GM18858 (cell line): ENCODE data around the gene HOXD4.

Experiments used
- ATAC-seq: cut with Tn5 transposase; IDR thresholded peaks from one replicate; pipeline ENCODE4 v1.9.1; 2021; ENCODE audit not compliant: unreplicated experiment

The HOXD4 gene

GRCh38 chr2:176156807-176157498 lies 5.6 kb downstream of the HOXD4 start, which contains the start of gene HOXD3:
HOXD3 (plus strand) TSS chr2:176157307; CDS start chr2:176169115, 11,808 bp downstream.
- no peak for ATAC-seq

GRCh38 chr2:176157499-176158185 lies 6.3 kb downstream of the HOXD4 start:
- no peak for ATAC-seq

- no peak for ATAC-seq
Observed at GRCh38 chr2:176158186-176158591, 6.8 kb downstream of the HOXD4 start.

- no peak for ATAC-seq
Observed at GRCh38 chr2:176158855-176159662, 7.7 kb downstream of the HOXD4 start.

GRCh38 chr2:176159663-176160250 lies 8.4 kb downstream of the HOXD4 start:
- ATAC-seq, result no peak

GRCh38 chr2:176160251-176160985 lies 9.1 kb downstream of the HOXD4 start:
- no peak for ATAC-seq

- ATAC-seq, result no peak
Observed at GRCh38 chr2:176160986-176161824, 9.9 kb downstream of the HOXD4 start.

- no peak for ATAC-seq
Observed at GRCh38 chr2:176161825-176162626, 10.7 kb downstream of the HOXD4 start.

- no peak for ATAC-seq
Observed at GRCh38 chr2:176162911-176163671, 11.7 kb downstream of the HOXD4 start.

GRCh38 chr2:176163672-176164056 lies 12.3 kb downstream of the HOXD4 start:
- no peak for ATAC-seq

- ATAC-seq, result no peak
Observed at GRCh38 chr2:176164201-176164600, 12.9 kb downstream of the HOXD4 start.

GRCh38 chr2:176164611-176165369 lies 13.4 kb downstream of the HOXD4 start:
- ATAC-seq, result no peak

GRCh38 chr2:176165370-176166050 lies 14.2 kb downstream of the HOXD4 start:
- no peak for ATAC-seq

- ATAC-seq, result no peak
Observed at GRCh38 chr2:176166272-176166671, 14.9 kb downstream of the HOXD4 start.

GRCh38 chr2:176167398-176167797 lies 16.0 kb downstream of the HOXD4 start:
- no peak for ATAC-seq

GRCh38 chr2:176169181-176169580 lies 17.8 kb downstream of the HOXD4 start:
- no peak for ATAC-seq

- no peak for ATAC-seq
Observed at GRCh38 chr2:176169711-176170110, 18.4 kb downstream of the HOXD4 start.
